GM19452 (cell line): ENCODE results near the gene NLRC5.
"Not testable (repeated sequence)": the region's sequence is repeated elsewhere in the genome, so short reads cannot be mapped to it uniquely, and the experiment has no call there.

ENCODE experiments used
- ATAC-seq: cut with Tn5 transposase; IDR thresholded peaks from one replicate; pipeline ENCODE4 v1.9.1; 2021; ENCODE audit not compliant: unreplicated experiment

The NLRC5 gene

DNA sequence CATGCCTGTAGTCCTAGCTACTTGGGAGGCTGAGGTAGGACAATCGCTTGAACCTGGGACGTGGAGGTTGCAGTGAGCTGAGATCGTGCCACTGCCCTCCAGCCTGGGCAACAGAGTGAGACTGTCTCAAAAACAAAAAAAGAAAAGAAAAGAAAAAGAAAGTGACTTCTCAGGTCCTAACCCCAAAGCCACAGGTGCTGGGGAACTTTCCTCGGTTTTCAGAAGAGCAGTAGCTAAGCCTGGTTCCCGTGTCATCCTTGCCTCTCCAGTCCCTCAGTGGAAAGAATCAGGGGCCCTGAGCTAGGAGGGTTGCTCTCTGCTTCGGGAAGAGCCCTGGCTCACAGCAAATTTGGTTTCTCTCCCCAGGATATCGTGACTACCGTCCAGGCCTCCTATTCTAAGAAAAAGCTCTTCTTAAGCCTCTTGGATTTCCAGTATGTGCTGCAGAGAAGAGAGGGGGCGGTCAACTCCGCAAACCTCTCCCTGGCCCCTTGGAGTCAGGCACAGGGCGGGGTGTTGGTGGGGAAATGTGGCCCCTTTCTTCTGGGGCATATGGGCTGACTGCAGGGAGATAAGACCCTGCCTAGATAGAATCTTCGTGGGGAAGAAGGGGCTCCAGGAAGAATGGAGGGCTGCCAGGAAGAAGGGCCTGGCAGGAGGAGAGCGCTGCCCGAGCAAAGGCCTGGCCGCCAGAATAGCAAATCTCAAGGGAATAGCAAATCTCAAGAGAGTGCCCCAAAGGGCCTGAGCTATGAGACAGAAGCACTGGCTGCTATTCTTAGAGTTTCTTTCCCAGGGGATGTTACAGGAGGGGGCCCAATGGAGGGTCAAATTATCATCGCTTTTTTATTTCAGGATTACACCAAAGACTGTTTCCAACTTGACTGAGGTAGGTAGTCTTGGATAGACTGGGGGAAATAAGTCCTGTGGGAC, 8.3 kb upstream of the NLRC5 start:
- no peak for ATAC-seq

DNA sequence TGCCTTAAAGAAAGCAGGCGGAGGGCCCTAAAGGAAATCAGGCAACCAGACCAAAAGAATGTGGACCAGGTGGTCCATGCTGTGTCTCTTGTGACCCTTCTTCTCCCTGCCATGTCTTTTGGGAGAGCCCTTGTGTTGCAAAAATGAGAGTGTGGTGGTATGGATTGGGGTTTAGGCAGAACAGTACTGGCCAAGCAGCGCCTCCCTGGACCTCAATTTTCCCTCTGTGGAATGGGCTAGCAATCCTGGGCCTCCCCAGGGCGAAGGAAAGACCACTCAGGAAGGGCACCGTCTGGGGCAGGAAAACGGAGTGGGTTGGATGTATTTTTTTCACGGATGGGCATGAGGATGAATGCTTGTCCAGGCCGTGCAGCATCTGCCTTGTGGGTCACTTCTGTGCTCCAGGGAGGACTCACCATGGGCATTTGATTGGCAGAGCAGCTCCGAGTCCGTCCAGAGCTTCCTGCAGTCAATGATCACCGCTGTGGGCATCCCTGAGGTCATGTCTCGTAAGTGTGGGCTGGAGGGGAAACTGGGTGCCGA, 7.6 kb upstream of the NLRC5 start:
- no peak for ATAC-seq

DNA sequence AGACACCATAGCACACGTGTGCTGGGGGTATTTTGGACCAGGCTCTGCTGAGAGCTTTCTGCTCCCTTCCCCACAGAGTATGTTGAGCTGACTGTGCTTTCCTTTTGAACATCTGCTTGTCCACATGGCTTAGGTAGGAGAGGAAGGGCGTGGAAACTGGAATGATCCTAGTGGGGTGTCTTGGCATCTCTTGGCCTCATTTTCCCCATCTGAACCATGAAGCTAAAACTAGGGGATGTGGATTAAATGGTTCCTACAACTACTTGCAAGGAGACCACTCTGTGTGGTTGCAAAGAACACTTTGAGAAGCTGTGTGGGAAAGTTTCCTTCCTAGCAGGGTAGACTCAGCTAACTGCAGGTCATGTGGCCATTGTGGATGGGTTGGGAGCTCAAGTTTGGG, 6.7 kb upstream of the NLRC5 start:
- no peak for ATAC-seq

DNA sequence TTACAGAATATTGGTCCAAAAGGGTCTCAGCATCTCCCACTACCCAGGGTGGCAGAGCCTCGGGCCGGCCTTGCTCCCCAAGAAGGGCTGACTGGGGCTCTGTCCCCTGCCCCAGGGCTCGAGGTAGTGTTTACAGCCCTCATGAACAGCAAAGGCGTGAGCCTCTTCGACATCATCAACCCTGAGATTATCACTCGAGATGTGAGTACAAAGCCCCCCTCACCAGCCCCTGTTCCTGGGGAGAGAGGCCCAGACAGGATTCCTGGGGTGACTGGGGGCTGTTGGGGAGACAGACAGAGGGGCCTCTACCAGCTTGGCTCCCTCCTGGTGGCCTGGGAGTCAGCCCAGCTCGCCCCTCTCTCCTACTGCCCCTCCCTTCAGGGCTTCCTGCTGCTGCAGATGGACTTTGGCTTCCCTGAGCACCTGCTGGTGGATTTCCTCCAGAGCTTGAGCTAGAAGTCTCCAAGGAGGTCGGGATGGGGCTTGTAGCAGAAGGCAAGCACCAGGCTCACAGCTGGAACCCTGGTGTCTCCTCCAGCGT, 6.1 kb upstream of the NLRC5 start:
- no peak for ATAC-seq

DNA sequence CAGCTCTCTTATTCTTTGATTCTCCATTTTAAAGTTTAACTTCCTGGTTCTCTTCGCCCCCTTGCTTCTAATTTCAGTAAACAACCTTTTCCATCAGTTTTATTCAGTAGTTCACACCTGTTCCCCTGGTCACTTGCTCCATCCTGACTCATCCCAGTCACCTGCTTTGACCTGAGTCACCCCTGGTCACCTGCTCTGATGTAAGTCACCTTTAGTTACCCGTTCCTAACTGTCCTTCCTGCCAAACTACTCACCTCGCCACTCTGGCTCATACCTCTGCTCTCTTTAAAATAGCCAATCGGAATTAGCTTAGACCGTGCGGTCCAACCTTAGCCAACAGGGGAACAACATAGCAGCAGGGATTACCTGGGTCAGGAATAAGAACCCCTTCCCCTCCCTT, 4.7 kb upstream of the NLRC5 start:
- no peak for ATAC-seq

DNA sequence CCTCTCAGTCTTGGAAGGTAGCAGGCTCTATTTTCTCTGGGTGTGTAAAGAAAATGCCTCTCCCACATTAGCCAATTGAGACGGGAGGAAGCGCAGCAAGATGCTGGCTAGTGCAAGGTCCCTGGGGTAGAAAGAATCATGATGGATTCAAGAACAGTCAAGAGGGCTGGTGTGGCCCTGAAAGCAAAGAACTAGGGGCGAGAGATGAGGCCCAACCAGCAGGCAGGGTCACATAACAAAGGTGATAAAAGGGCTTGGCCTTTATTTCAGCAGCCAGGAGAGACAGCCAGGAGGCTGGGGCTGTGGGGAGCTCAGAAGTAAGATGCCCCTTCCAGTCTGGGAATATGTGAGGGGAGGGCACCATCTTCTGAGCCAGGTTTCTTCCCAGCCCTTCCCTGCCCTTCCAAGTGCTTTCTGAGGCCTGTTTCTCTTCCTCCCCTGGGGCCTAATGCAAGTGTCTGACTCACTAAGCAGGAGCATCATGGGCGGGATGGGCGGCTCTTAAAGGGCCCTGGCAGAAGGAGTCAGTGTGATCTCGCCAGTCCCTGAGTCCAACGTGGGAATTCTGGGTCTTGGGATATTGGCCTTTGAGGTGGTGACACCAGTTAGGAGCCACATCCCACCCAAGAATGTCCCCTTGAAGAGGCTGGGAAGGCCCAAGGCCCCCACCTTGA, 3.9 kb upstream of the NLRC5 start:
- ATAC-seq = no peak

DNA sequence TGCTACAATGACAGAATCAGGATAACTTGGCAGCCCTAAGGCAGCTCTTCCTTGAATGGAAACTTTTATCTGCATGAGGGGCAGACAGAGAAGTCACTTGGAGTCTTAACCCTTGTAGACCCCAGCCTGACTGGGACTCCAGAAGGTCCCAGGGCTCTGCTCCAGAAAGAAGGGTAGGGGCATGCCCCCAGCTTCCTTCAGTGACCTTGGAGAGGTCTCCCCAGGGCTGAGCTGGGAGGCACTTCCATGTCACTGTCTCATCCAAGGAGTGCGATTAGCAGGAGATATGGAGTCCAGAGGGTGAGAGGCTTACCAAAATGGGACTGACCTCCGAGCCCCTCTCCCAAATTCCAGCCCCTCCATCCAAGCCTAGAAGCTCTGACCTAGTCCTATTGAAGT, 3.4 kb upstream of the NLRC5 start:
- ATAC-seq = no peak

DNA sequence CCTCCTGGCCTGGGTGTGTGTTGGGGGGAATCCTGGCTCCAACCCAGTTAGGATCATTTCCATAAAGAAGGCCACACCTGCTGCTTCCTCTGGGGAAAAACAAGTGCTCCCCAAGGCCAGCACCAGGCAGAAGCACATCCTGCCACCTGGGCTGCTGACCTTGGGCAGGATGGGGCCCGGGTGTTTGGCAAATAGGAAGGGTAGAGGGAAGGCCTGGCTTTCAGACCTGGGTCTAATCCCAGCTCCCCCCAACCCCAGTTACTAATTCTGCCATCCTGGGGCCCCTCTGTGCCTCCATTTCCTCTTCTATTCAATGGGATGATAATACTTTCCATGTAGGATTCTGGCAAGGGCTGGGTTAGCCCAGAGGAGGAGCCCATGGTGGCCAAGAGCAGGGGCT, 3.0 kb upstream of the NLRC5 start:
- ATAC-seq = no peak

DNA sequence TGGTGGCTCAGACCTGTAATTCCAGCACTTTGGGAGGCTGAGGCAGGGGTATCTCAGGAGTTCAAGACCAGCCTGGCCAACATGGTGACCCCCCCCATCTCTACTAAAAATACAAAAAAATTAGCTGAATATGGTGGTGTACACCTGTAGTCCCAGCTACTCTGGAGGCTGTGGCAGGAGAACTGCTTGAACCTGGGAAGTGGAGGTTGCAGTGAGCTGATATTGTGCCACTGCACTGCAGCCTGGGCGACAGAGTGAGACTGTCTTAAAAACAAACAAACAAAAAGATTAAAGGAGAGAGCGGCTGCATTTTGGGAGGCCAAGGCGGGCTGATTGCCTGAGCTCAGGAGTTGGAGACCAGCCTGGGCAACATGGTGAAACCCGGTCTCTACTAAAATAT, 2.4 kb upstream of the NLRC5 start:
- not testable (repeated sequence) for ATAC-seq

DNA sequence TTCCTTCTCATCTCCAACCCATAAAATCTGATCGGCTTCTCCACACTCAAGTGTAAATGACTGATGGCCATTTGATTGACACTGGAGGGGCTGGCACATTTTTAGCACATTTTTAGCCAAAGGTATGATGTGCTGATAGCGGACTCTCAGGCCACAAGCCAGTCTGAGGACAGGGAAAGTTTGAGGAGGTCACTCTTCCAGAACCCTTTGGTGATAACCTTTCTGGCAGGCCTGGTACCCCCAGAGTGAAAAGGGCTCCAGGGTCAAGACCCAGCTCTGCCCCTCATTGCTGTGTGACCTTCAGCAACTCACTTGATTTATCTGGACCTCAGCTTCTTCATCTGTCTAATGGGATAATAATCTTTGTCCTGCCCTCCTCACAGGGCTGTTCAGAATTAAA, 1.7 kb upstream of the NLRC5 start:
- ATAC-seq = no peak

DNA sequence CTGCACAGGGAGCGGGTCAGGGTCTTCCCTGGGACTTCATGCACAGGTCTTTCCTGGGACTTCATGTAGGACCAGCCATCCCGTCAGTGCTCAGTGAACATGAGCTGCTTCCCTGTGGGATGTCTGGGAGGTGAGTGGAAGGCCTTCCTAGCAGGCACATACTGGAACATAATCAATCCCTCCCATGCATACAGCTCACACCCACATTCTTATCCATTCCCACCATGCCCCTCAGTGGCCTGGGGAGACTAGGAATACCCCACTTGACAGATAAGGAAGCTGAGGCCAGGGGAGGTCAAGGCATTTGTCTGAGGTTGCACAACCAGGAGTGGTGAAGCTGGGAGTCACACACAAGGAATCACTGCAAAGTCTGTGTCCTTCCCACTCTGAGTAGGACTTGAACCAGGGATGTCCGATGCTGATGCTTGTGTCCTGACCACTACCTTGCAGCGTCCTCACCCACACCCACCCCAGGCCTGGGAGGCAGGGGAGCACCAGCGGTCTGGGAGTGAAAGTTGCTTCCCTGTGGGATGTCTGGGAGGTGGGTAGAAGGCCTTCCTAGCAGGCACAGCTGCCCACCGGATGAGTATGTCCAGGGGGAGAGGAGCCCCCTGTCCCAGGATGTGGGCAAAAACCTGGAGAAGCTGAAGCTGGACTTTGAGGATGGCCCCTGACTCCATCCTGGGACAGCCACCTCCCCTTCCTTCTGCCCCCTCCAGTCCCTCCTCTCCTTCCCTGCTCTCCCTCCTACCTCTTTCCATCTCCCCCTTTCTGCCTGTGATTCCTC, 1.0 kb upstream of the NLRC5 start:
- no peak for ATAC-seq

DNA sequence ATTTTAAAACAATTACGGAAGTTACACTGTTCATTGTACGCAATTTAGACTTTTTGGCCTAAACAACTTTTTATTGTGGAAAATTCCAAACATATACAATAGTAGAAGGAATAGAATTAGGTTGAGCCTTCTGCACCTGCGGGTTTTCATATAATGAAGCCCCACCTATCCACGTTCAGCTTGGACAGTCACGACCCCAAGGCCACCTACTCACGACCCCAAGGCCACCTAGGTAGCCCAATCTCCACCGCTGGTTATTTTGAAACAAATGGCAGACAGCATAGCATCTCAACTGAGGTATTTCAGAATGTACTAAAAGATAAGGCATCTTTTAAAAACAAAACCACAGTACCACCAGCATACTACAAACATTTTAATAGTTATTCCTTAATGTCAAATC, 631 bp downstream of the NLRC5 start:
- no peak for ATAC-seq

DNA sequence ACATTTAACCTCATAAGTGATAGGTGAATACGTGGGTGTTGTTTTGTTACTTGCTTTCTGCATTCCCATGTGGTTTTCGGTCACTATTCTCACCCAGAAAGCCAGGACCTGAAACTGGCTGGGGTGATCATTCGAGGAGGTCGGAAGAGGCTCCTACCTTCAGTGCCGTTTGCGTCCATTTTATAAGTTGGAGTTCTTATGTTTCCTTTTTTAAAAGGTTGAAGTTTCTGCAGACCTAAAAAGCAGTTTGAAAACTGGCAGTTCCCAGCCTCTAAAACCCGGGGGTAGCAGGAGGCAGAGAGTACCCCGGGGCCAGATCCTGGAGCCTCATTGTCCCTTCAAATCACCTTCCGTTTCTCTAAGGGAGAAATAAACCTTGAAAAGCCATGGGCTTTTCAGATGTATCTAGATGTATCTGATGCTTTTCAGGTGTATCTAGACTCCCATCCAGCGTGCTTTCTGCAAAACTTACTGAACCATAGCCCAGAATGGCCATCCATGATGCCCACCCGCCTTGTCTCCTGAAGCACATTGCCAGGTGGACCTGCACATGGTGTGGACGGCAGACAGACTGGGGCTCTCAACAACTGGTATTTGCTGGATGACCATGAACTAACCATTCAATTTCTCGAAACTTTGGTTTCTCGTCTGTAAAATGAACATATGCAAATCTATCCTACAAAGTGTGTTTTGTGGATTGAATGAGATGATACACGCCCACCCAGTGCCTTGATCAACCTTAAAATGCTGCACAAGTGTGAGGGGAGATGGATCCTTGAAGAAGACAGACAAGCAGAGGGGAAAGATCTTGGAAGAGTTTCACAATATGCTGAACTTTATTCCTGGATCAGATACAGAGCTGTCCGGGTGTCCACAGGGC, 1.3 kb downstream of the NLRC5 start:
- no peak for ATAC-seq

DNA sequence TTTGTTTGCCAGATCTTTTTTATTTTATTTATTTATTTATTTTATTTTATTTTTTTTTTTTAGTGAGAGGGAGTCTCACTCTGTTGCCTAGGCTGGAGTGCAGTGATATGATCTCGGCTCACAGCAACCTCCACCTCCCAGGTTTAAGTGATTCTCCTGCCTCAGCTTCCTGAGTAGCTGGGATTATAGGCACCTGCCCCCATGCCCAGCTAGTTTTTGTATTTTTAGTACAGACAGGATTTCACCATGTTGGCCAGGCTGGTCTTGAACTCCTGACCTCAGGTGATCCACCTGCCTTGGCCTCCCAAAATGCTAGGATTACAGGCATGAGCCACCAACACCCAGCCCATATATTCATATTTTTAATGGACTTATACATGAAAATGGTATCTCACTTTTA, 3.1 kb downstream of the NLRC5 start:
- not testable (repeated sequence) for ATAC-seq

DNA sequence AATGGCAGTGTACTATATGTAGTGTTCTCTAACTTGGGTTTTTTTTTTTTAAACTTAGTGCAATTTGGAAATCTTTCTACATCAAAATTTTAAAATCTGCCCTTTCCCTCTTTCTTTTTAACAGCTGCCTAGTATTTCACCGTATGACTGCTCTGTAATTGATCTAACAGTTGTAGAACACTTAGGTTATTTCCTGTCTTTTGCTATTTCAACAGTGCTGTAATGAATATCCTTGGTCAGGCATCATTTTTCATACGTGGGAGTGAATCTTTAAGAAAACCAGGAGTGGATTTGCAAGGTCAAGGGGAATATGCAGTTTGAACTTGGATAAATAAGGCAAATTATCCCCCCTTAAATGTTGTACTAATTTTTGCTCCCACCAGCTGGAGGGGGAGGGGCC, 3.8 kb downstream of the NLRC5 start:
- ATAC-seq = no peak

DNA sequence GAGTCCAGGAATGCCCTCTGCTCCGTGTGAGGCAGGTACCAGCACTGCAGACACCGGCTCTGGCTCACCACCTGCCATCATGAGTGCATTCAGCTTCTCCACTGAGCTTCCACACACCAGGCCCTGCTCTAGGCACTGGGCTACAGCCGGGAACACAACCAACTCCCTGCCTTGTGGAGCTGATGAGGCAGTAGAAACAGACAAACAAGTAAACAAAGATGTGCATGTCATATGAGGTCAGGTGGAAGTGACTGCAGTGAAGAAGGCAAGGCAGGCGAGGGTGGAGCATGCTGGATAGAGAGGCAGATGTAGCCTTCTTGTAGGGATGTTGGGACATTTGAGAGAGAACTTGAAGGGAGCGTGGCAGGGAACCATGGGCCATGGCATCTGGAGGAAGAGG, 5.0 kb downstream of the NLRC5 start:
- ATAC-seq = no peak

DNA sequence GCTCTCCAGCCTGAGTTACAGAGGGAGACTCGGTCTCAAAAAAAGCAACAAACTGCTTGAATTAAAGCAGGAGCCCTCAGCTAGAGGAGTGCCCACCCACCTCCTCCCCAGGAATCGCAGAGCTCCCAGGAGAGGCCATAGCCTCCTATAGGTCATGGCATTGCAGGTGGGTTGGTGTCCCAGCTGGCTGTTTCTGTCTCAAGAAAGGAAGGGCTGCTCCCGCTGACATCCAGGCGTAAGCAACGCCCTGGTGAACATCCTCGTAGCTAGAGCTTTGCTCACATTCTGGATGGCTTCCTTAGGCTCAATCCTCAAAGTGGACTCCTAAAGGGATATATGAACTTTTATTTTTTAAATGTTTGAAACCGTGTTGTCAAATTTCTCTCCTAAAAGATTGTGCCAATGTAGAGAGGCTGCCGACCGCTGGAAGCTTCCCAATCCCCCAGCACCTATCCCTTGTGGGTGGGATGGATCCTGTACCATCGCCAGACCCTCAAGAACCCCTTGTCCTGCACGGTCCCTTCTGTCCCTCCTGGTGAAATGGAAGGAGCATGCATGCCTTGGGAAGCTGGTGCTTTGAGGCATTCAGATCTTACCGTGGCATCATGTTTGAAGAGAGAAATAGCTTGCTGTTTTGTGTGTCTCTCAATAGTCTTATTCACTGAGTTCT, 5.9 kb downstream of the NLRC5 start:
- no peak for ATAC-seq

DNA sequence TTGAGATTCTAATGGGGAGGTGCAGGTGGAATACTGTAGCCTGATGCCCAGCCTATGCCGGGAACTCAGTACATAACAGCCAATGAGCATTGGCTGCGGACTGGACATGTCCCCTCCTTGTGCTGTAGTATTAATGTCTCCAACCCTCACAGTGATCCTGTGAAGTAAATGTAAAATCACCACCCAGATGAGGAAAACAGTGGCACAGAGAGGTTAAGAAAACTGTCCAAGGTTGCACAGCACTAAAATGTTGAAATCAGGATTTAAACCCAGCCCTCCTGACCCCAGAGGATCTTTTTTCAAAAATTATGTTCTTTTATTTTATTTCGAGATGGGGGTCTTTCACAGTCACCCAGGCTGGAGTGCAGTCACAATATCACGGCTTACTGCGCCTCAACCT, 7.9 kb downstream of the NLRC5 start:
- ATAC-seq = no peak

DNA sequence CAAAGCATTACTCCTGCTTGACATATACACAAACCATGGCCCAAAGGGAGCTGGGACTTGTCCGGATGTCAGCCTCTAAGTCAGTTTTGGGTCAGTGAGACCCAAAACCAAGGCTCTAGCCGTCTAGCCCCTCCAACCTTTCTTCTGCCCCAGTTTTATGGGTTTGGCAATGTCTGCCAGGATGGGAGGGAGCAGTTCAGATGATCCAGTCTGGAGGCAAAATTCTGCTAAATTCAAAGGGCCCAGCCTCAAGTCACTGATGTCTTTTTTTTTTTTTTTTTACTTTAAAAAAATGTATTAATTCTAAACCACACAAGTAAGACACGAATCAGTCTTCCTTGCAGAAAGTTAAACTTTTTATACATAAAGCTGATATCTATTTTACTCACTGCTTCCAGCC, 8.6 kb downstream of the NLRC5 start:
- no peak for ATAC-seq

DNA sequence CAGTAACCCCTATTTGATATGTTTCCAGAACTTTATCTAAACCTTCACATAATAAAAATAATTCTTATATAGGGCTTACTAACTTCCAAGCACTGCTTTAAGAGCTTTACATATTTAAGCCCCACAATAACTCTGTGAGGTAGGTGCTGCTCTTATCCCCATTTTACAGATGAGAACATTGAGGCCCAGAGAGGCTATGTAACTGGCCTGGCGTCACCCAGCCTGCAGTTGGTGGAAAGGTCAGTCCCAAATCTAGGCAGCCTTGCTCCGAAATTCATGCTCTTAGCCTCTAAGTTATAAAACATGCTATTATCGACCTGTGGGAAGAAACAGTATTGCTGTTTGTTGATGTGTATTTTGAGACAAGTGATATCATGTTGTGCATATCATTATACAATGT, 9.0 kb downstream of the NLRC5 start:
- no peak for ATAC-seq
